ENCODE measurements around the gene ENTPD1.
"Not testable (repeated sequence)": the region's sequence is repeated elsewhere in the genome, so short reads cannot be mapped to it uniquely, and the experiment has no call there.

ENTPD1 gene

GRCh38 chr10:95873139-95873538, 117.2 kb downstream of the ENTPD1 start:
- no peak for DNase-seq

- DNase-seq: no peak
Observed at GRCh38 chr10:95873651-95874050, 117.7 kb downstream of the ENTPD1 start.

GRCh38 chr10:95874783-95875182, 118.8 kb downstream of the ENTPD1 start:
- DNase-seq: not testable (repeated sequence)

GRCh38 chr10:95876756-95877155, 120.8 kb downstream of the ENTPD1 start:
- DNase-seq: no peak

GRCh38 chr10:95877881-95878280, 121.9 kb downstream of the ENTPD1 start:
- DNase-seq: no peak

- no peak for DNase-seq
Observed at GRCh38 chr10:95880704-95881103, 124.7 kb downstream of the ENTPD1 start.

GRCh38 chr10:95881316-95881715, 125.4 kb downstream of the ENTPD1 start:
- no peak for DNase-seq

GRCh38 chr10:95889830-95890229, 133.9 kb downstream of the ENTPD1 start:
- DNase-seq: no peak

GRCh38 chr10:95896071-95896850, 140.3 kb downstream of the ENTPD1 start:
- DNase-seq: no peak

GRCh38 chr10:95905897-95906580, 150.1 kb downstream of the ENTPD1 start:
- DNase-seq: not testable (repeated sequence)

GRCh38 chr10:95906677-95907455, 150.9 kb downstream of the ENTPD1 start:
- peak; percentile 56 for DNase-seq

- DNase-seq: peak; percentile 88
Observed at GRCh38 chr10:95907456-95908253, 151.7 kb downstream of the ENTPD1 start, which contains the start of gene CC2D2B. CC2D2B (plus strand) TSS chr10:95907975; CDS start chr10:95911324, 3,349 bp downstream.

GRCh38 chr10:95908450-95908849, 152.5 kb downstream of the ENTPD1 start:
- DNase-seq: no peak

GRCh38 chr10:95909561-95909960, 153.6 kb downstream of the ENTPD1 start:
- no peak for DNase-seq

GRCh38 chr10:95916039-95916438, 160.1 kb downstream of the ENTPD1 start:
- not testable (repeated sequence) for DNase-seq

Data from left hindlimb (tissue), 1 donor.